Skin of body (tissue), 2 donors: ENCODE results near the gene CLCN6. TPM values are rescaled to one million over a fixed set of nuclear protein-coding genes. Genes with fewer than 3 reads are reported as not detected.
A peak's percentile ranks its signal among the peaks of the same experiment; 100 is the strongest.

Experiments
- DNase-seq: peaks from one replicate; lab custom pipeline; 2025; lab: John Stamatoyannopoulos, UW
- total RNA-seq: library from RNA; depleted of rRNA; stranded (reverse); fragments of >200 nt; gene quantifications from one replicate; pipeline ENCODE4 v1.2.3, GENCODE V29; 2014

The CLCN6 gene
- 9.4 TPM for total RNA-seq

- peak; percentile 98 for DNase-seq
These were observed at the start of gene CLCN6, which contains the start of gene MTHFR for GRCh38 chr1:11805422-11806306. CLCN6 (plus strand) TSS chr1:11806191; CDS start chr1:11806263, 72 bp downstream. MTHFR (minus strand) TSS chr1:11805964; CDS start chr1:11803116, 2,848 bp downstream.

- DNase-seq: no peak
These were observed 48.9 kb upstream of the CLCN6 start for GRCh38 chr1:11757047-11757446.

GRCh38 chr1:11759791-11760190 is 46.2 kb upstream of the CLCN6 start:
- DNase-seq: no peak

GRCh38 chr1:11761285-11761684 is 44.7 kb upstream of the CLCN6 start:
- DNase-seq: no peak

GRCh38 chr1:11761988-11762406 is 44.0 kb upstream of the CLCN6 start, which contains the start of gene C1orf167:
C1orf167 (plus strand) TSS chr1:11762193; CDS start chr1:11764401, 2,208 bp downstream.
- no peak for DNase-seq

GRCh38 chr1:11764115-11764514 is 41.9 kb upstream of the CLCN6 start:
- DNase-seq: no peak

GRCh38 chr1:11764519-11764918 is 41.5 kb upstream of the CLCN6 start:
- no peak for DNase-seq

- DNase-seq: no peak
These were observed 40.1 kb upstream of the CLCN6 start for GRCh38 chr1:11765661-11766428.

GRCh38 chr1:11766429-11766776 is 39.6 kb upstream of the CLCN6 start:
- no peak for DNase-seq

- no peak for DNase-seq
These were observed 37.9 kb upstream of the CLCN6 start for GRCh38 chr1:11767922-11768704.

GRCh38 chr1:11768821-11769220 is 37.2 kb upstream of the CLCN6 start:
- DNase-seq: no peak

- DNase-seq: no peak
These were observed 36.7 kb upstream of the CLCN6 start for GRCh38 chr1:11769274-11769673.

GRCh38 chr1:11770011-11770410 is 36.0 kb upstream of the CLCN6 start:
- DNase-seq: no peak

GRCh38 chr1:11771481-11772043 is 34.4 kb upstream of the CLCN6 start:
- no peak for DNase-seq

GRCh38 chr1:11772458-11772857 is 33.5 kb upstream of the CLCN6 start:
- DNase-seq: no peak

- no peak for DNase-seq
These were observed 31.2 kb upstream of the CLCN6 start for GRCh38 chr1:11774753-11775152.

GRCh38 chr1:11777658-11778322 is 28.2 kb upstream of the CLCN6 start:
- DNase-seq: no peak

GRCh38 chr1:11778336-11778735 is 27.7 kb upstream of the CLCN6 start:
- DNase-seq: no peak

GRCh38 chr1:11778844-11779623 is 27.0 kb upstream of the CLCN6 start:
- DNase-seq: no peak
